GM21515 (cell line): ENCODE data around the gene SYNDIG1.
"Not testable (repeated sequence)": the region's sequence is repeated elsewhere in the genome, so short reads cannot be mapped to it uniquely, and the experiment has no call there.

Experiments
- ATAC-seq: cut with Tn5 transposase; IDR thresholded peaks from one replicate; pipeline ENCODE4 v1.9.1; 2021; ENCODE audit not compliant: unreplicated experiment

SYNDIG1 gene

GRCh38 chr20:24607402-24607801 is 138.0 kb downstream of the SYNDIG1 start:
- ATAC-seq: no peak

- no peak for ATAC-seq
Measured at GRCh38 chr20:24608926-24609667, 139.7 kb downstream of the SYNDIG1 start.

GRCh38 chr20:24609757-24610156 is 140.3 kb downstream of the SYNDIG1 start:
- ATAC-seq: no peak

- no peak for ATAC-seq
Measured at GRCh38 chr20:24610341-24611115, 141.1 kb downstream of the SYNDIG1 start.

GRCh38 chr20:24611360-24612140 is 142.1 kb downstream of the SYNDIG1 start:
- ATAC-seq: no peak

- no peak for ATAC-seq
Measured at GRCh38 chr20:24612799-24613775, 143.7 kb downstream of the SYNDIG1 start.

- no peak for ATAC-seq
Measured at GRCh38 chr20:24614341-24614740, 144.9 kb downstream of the SYNDIG1 start.

GRCh38 chr20:24615353-24615752 is 145.9 kb downstream of the SYNDIG1 start:
- ATAC-seq: no peak

- no peak for ATAC-seq
Measured at GRCh38 chr20:24616258-24617079, 147.0 kb downstream of the SYNDIG1 start.

- ATAC-seq: no peak
Measured at GRCh38 chr20:24617080-24617432, 147.6 kb downstream of the SYNDIG1 start.

GRCh38 chr20:24617757-24618450 is 148.5 kb downstream of the SYNDIG1 start:
- no peak for ATAC-seq

- ATAC-seq: no peak
Measured at GRCh38 chr20:24618739-24619138, 149.3 kb downstream of the SYNDIG1 start.

- ATAC-seq: no peak
Measured at GRCh38 chr20:24619212-24619611, 149.8 kb downstream of the SYNDIG1 start.

GRCh38 chr20:24620937-24621519 is 151.6 kb downstream of the SYNDIG1 start:
- no peak for ATAC-seq

GRCh38 chr20:24622856-24623255 is 153.4 kb downstream of the SYNDIG1 start:
- no peak for ATAC-seq

GRCh38 chr20:24626141-24626540 is 156.7 kb downstream of the SYNDIG1 start:
- ATAC-seq: not testable (repeated sequence)

- no peak for ATAC-seq
Measured at GRCh38 chr20:24627291-24627690, 157.9 kb downstream of the SYNDIG1 start.

- no peak for ATAC-seq
Measured at GRCh38 chr20:24627926-24628325, 158.5 kb downstream of the SYNDIG1 start.

GRCh38 chr20:24628985-24629384 is 159.6 kb downstream of the SYNDIG1 start:
- no peak for ATAC-seq
